Ishikawa (cell line): ENCODE data around the gene DNTTIP2.

ENCODE experiments used
- CEBPB ChIP-seq: IDR thresholded peaks from 2 replicates; pipeline ENCODE4 v1.6.1; 2012
- CREB1 ChIP-seq: IDR thresholded peaks from 2 replicates; pipeline ENCODE4 v1.6.1; 2012; ENCODE audit warnings: low read depth
- EGR1 ChIP-seq: IDR thresholded peaks from 2 replicates; pipeline ENCODE4 v1.6.1; 2012
- EP300 ChIP-seq: IDR thresholded peaks from 2 replicates; pipeline ENCODE4 v1.6.1; 2012; ENCODE audit warnings: borderline replicate concordance
- FOXM1 ChIP-seq: IDR thresholded peaks from 2 replicates; pipeline ENCODE4 v1.6.1; 2012; ENCODE audit warnings: low read depth, borderline replicate concordance
- MAX ChIP-seq: IDR thresholded peaks from 2 replicates; pipeline ENCODE4 v1.6.1; 2012
- NFIC ChIP-seq: IDR thresholded peaks from 2 replicates; pipeline ENCODE4 v1.6.1; 2012
- RAD21 ChIP-seq: IDR thresholded peaks from 2 replicates; pipeline ENCODE4 v1.6.1; 2012; ENCODE audit warnings: low read depth
- REST ChIP-seq: IDR thresholded peaks from 2 replicates; pipeline ENCODE4 v1.6.1; 2012; ENCODE audit warnings: low read depth, mild to moderate bottlenecking
- TAF1 ChIP-seq: IDR thresholded peaks from 2 replicates; pipeline ENCODE4 v1.6.1; 2012; ENCODE audit warnings: low read depth, mild to moderate bottlenecking
- TCF12 ChIP-seq: IDR thresholded peaks from 2 replicates; pipeline ENCODE4 v1.6.1; 2012; ENCODE audit warnings: low read depth
- TEAD4 ChIP-seq: IDR thresholded peaks from 2 replicates; pipeline ENCODE4 v1.6.1; 2012
- USF1 ChIP-seq: IDR thresholded peaks from 2 replicates; pipeline ENCODE4 v1.6.1; 2012
- YY1 ChIP-seq: IDR thresholded peaks from 2 replicates; pipeline ENCODE4 v1.6.1; 2012; ENCODE audit warnings: low read depth
- ZBTB7A ChIP-seq: IDR thresholded peaks from 2 replicates; pipeline ENCODE4 v1.6.1; 2012; ENCODE audit warnings: low read depth

DNTTIP2 gene

GRCh38 chr1:93880731-93881130 is 1.7 kb upstream of the DNTTIP2 start:
- TF ChIP-seq ZBTB7A: no peak
- no peak for TF ChIP-seq TAF1
- no peak for TF ChIP-seq YY1
- no peak for TF ChIP-seq EP300
- TF ChIP-seq REST: no peak
- TF ChIP-seq CEBPB: no peak
- no peak for TF ChIP-seq EGR1
- no peak for TF ChIP-seq TCF12
- no peak for TF ChIP-seq RAD21
- no peak for TF ChIP-seq NFIC
- no peak for TF ChIP-seq FOXM1
- no peak for TF ChIP-seq CREB1
- no peak for TF ChIP-seq TEAD4
- TF ChIP-seq USF1: no peak
- no peak for TF ChIP-seq MAX

- no peak for TF ChIP-seq CEBPB
- TF ChIP-seq TCF12: no peak
- no peak for TF ChIP-seq REST
- no peak for TF ChIP-seq ZBTB7A
- no peak for TF ChIP-seq YY1
Measured at GRCh38 chr1:93878501-93878888, 511 bp downstream of the DNTTIP2 start.

- TF ChIP-seq RAD21 (no peak), TCF12 (no peak), CREB1 (no peak), TEAD4 (no peak), NFIC (no peak), MAX (no peak), REST (no peak)
Measured at GRCh38 chr1:93877529-93877928, 1.5 kb downstream of the DNTTIP2 start.

- TF ChIP-seq ZBTB7A (no peak), FOXM1 (no peak), TCF12 (no peak), TEAD4 (no peak), USF1 (no peak), NFIC (no peak), RAD21 (no peak), REST (no peak), EGR1 (no peak), TAF1 (no peak), EP300 (no peak), YY1 (no peak)
Measured at GRCh38 chr1:93876244-93876643, 2.8 kb downstream of the DNTTIP2 start.
